SK-N-SH (cell line): ENCODE results near the gene LGI4. TPM values are rescaled to one million over a fixed set of nuclear protein-coding genes. Genes with fewer than 3 reads are reported as not detected.

Source experiments
- CTCF ChIA-PET: fragments of 300-600, 350-600 bp; formaldehyde crosslinking; extraction: SDS; loops from one replicate; lab custom pipeline; 2021; lab: Yijun Ruan, JAX
- POLR2A ChIA-PET: fragments of 350-600 bp; sonication (Branson Sonifier 250); formaldehyde crosslinking; extraction: SDS; loops from one replicate; lab custom pipeline; 2020; ENCODE audit warnings: antibody characterized with exemption, inconsistent platforms; lab: Yijun Ruan, JAX
- DNase-seq: peaks from one replicate; pipeline ENCODE4 v3.0.0; 2012
- H2AFZ ChIP-seq: fragments of 200-600 bp; sonication (generic); 2 replicates; pipeline ENCODE4 v1.8.1; 2016; ENCODE audit warnings: antibody characterized with exemption, mild to moderate bottlenecking, low read depth
- H3F3A ChIP-seq: fragments of 200-600 bp; sonication (generic); replicated peaks from 2 replicates; pipeline ENCODE3; 2016; ENCODE audit warnings: antibody characterized with exemption, mild to moderate bottlenecking; ENCODE audit not compliant: insufficient read depth
- H3K27ac ChIP-seq, 2 experiments: fragments of 200-500 bp in 1 of 2; fragments of 200-600 bp in 1 of 2; sonication (Bioruptor generic) in 1 of 2; sonication (generic), shearing (Covaris generic) in 1 of 2; 2 replicates each; pipeline versions ENCODE4 v1.5.1 to v1.6.1; 2014 to 2016; ENCODE audit warnings: low read depth in 2 of 2, inconsistent platforms in 1 of 2, low read length in 1 of 2, mild to moderate bottlenecking in 1 of 2, mixed read lengths in 1 of 2
- H3K27me3 ChIP-seq: fragments of 200-600 bp; sonication (generic), shearing (Covaris generic); 2 replicates; pipeline ENCODE4 v1.6.1; 2016; ENCODE audit warnings: mixed run types; ENCODE audit not compliant: insufficient read depth
- H3K36me3 ChIP-seq, 2 experiments: fragments of 200-500 bp in 1 of 2; fragments of 200-600 bp in 1 of 2; sonication (Bioruptor generic) in 1 of 2; sonication (generic) in 1 of 2; replicated peaks in 1 of 2; 2 replicates each; pipeline versions ENCODE3 to v1.5.1; 2014 to 2016; ENCODE audit warnings: low read length in 1 of 2, mild to moderate bottlenecking in 1 of 2; ENCODE audit not compliant: insufficient read depth in 2 of 2, control insufficient read depth in 1 of 2
- H3K4me1 ChIP-seq, 2 experiments: fragments of 200-500 bp in 1 of 2; fragments of 200-600 bp in 1 of 2; sonication (Bioruptor generic) in 1 of 2; sonication (generic), shearing (Covaris generic) in 1 of 2; 2 replicates each; pipeline versions ENCODE4 v1.5.1 to v1.6.1; 2014 to 2016; ENCODE audit warnings: low read depth in 1 of 2, low read length in 1 of 2, mixed run types in 1 of 2; ENCODE audit not compliant: insufficient read depth in 2 of 2, control insufficient read depth in 1 of 2
- H3K4me2 ChIP-seq: fragments of 200-600 bp; sonication (generic), shearing (Covaris generic); 2 replicates; pipeline ENCODE4 v1.6.1; 2017; ENCODE audit warnings: mixed run types
- H3K4me3 ChIP-seq, 2 experiments: fragments of 200-500 bp in 1 of 2; fragments of 200-600 bp in 1 of 2; sonication (Bioruptor generic) in 1 of 2; sonication (generic), shearing (Covaris generic) in 1 of 2; 2 replicates each; pipeline versions ENCODE4 v1.5.1 to v1.8.1; 2014 to 2016; ENCODE audit warnings: low read depth in 2 of 2, inconsistent platforms in 1 of 2, low read length in 1 of 2, mild to moderate bottlenecking in 1 of 2, mixed read lengths in 1 of 2, moderate library complexity in 1 of 2
- H3K79me2 ChIP-seq: fragments of 200-600 bp; sonication (generic); 2 replicates; pipeline ENCODE4 v1.8.1; 2017; ENCODE audit warnings: mild to moderate bottlenecking; ENCODE audit not compliant: insufficient read depth
- H3K9ac ChIP-seq: fragments of 200-600 bp; sonication (generic); 2 replicates; pipeline ENCODE4 v1.6.1; 2017; ENCODE audit warnings: mixed run types
- H3K9me2 ChIP-seq: fragments of 200-600 bp; sonication (generic); 2 replicates; pipeline ENCODE4 v1.6.1; 2017; ENCODE audit warnings: mixed run types
- H3K9me3 ChIP-seq: fragments of 200-600 bp; sonication (generic); 2 replicates; pipeline ENCODE4 v1.6.1; 2017; ENCODE audit warnings: mixed run types, mild to moderate bottlenecking, moderate library complexity
- H4K20me1 ChIP-seq: fragments of 200-600 bp; sonication (generic); 2 replicates; pipeline ENCODE4 v1.6.1; 2017; ENCODE audit warnings: mild to moderate bottlenecking, mixed run types; ENCODE audit not compliant: insufficient read depth
- CHD2 ChIP-seq: fragments of 150-350 bp; IDR thresholded peaks from 2 replicates; pipeline ENCODE4 v1.6.1; 2018; ENCODE audit warnings: low read length; ENCODE audit not compliant: partially characterized antibody
- CTCF ChIP-seq: fragments of 200-600 bp; sonication (generic); IDR thresholded peaks from 2 replicates; pipeline ENCODE4 v1.6.1; 2017; ENCODE audit warnings: antibody characterized with exemption, mild to moderate bottlenecking, moderate library complexity
- ELF1 ChIP-seq: IDR thresholded peaks from 2 replicates; pipeline ENCODE4 v1.4.0; 2012
- FOSL2 ChIP-seq: IDR thresholded peaks from 2 replicates; pipeline ENCODE4 v1.4.0; 2012; ENCODE audit warnings: low read depth, mild to moderate bottlenecking, moderate library complexity, borderline replicate concordance
- GATA2 ChIP-seq: sonication (generic); formaldehyde crosslinking; IDR thresholded peaks from 2 replicates; pipeline ENCODE4 v1.5.0; 2020; ENCODE audit warnings: mild to moderate bottlenecking, missing genetic modification reagents
- MAX ChIP-seq: IDR thresholded peaks from 2 replicates; pipeline ENCODE4 v1.4.0; 2012; ENCODE audit warnings: low read depth
- MEF2A ChIP-seq: IDR thresholded peaks from 2 replicates; pipeline ENCODE4 v1.4.0; 2012; ENCODE audit warnings: low read depth, borderline replicate concordance
- MXI1 ChIP-seq: IDR thresholded peaks from 2 replicates; pipeline ENCODE4 v1.6.1; 2012; ENCODE audit warnings: mild to moderate bottlenecking, low read depth, low read length, improper control_type of control experiment
- NFIC ChIP-seq: IDR thresholded peaks from 2 replicates; pipeline ENCODE4 v1.4.0; 2012; ENCODE audit warnings: borderline replicate concordance
- NRF1 ChIP-seq: IDR thresholded peaks from 2 replicates; pipeline ENCODE4 v1.6.1; 2012; ENCODE audit warnings: low read depth, mild to moderate bottlenecking, low read length
- POLR2AphosphoS5 ChIP-seq: IDR thresholded peaks from 2 replicates; pipeline ENCODE4 v1.6.1; 2012; ENCODE audit warnings: low read depth, low read length
- RAD21 ChIP-seq: IDR thresholded peaks from 2 replicates; pipeline ENCODE4 v1.6.1; 2012; ENCODE audit warnings: mild to moderate bottlenecking, low read length
- RFX5 ChIP-seq: IDR thresholded peaks from 2 replicates; pipeline ENCODE4 v1.6.1; 2012; ENCODE audit warnings: mild to moderate bottlenecking, improper control_type of control experiment, low read length
- RXRA ChIP-seq: IDR thresholded peaks from 2 replicates; pipeline ENCODE4 v1.4.0; 2012; ENCODE audit warnings: low read depth, mild to moderate bottlenecking, borderline replicate concordance
- SIN3A ChIP-seq: IDR thresholded peaks from 2 replicates; pipeline ENCODE4 v1.6.1; 2012; ENCODE audit warnings: low read depth, mild to moderate bottlenecking, low read length, moderate library complexity, borderline replicate concordance
- TCF12 ChIP-seq: IDR thresholded peaks from 2 replicates; pipeline ENCODE4 v1.4.0; 2012
- TEAD4 ChIP-seq: IDR thresholded peaks from 2 replicates; pipeline ENCODE4 v1.4.0; 2012; ENCODE audit warnings: mild to moderate bottlenecking, borderline replicate concordance; ENCODE audit not compliant: insufficient read depth
- YY1 ChIP-seq: IDR thresholded peaks from 2 replicates; pipeline ENCODE4 v1.4.0; 2012; ENCODE audit warnings: low read depth, mild to moderate bottlenecking
- WGBS: methylation state at CpG from one replicate; pipeline ENCODE4 v1.1.6; 2017; ENCODE audit warnings: low lambda C conversion rate; 5-methylcytosine and 5-hydroxymethylcytosine counted together
- polyA plus RNA-seq, 3 experiments: library from polyadenylated mRNA; depleted of rRNA; stranded (reverse); fragments of >200 nt; gene quantifications; 2 replicates each; pipeline ENCODE4 v1.2.3, GENCODE V29; 2012
- TF ChIP-seq, protein P1 (sequence below): fragments of 150-350 bp; IDR thresholded peaks from 2 replicates; pipeline ENCODE4 v1.6.1; 2016; ENCODE audit warnings: mild to moderate bottlenecking, low read depth, low read length
- TF ChIP-seq, protein P2 (sequence below): IDR thresholded peaks from 2 replicates; pipeline ENCODE4; 2012

The LGI4 gene
- polyA plus RNA-seq, 1 of the 3 experiments (the other 2 are of a cell fraction): 0.05 TPM

DNA sequence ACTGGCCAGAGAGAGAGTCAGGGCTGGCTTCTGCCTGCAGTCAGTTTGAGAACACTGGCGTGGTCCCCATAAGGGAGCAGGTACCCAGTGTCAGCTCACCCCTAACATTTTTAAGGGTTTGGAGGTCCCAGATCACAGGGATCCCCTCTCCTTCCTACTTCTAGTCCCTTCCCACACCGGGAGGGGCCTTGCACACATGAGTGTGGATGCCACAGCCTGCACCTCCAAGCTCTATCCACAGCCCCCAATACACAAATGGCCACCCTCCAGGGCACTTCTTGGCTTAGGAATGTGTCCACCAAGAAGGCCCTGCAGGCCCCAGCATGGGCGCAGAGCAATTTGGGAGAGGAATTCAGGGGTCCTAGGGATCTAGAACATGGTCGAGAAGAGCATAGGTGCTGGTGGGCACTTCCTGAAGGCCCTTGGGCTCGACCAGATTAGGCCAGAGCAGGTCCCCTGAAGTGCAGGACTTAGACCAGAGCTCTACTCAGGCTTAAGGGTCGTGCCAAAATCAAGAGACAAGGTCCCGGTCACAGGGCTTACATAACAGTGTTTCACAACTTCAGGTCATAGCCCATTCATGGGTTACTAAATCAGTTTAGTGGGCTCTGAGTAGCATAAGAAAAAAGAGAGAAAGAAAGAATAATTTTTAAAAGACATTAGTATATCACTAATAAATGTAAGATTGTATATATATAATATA, 35.7 kb upstream of the LGI4 start:
- CTCF ChIA-PET: interaction anchor here (1.3 kb wide), 1 partner anchor 17 kb away, joined by 4 read pairs; no protein-coding TSS in a partner anchor
- no peaks in the 10 kb centered on the region for H4K20me1 ChIP-seq
- no peaks in the 10 kb centered on the region for H3K79me2 ChIP-seq
- POLR2A ChIA-PET: no interaction called here
- H3K27ac ChIP-seq: no peak overlapping the region
- no peak overlapping the region for H3K4me3 ChIP-seq
- WGBS: 74% methylated on average over 7 of the region's 7 CpGs
- TF ChIP-seq, protein P1, sequence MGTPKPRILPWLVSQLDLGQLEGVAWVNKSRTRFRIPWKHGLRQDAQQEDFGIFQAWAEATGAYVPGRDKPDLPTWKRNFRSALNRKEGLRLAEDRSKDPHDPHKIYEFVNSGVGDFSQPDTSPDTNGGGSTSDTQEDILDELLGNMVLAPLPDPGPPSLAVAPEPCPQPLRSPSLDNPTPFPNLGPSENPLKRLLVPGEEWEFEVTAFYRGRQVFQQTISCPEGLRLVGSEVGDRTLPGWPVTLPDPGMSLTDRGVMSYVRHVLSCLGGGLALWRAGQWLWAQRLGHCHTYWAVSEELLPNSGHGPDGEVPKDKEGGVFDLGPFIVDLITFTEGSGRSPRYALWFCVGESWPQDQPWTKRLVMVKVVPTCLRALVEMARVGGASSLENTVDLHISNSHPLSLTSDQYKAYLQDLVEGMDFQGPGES: no peak
- no peak for TF ChIP-seq NFIC
- no peak for TF ChIP-seq ELF1
- 0 out of 2 replicates have a peak, but pooled peaks have one; percentile 12 for TF ChIP-seq POLR2AphosphoS5
- no peak for TF ChIP-seq SIN3A
- TF ChIP-seq, all 33 proteins: peak for 1
- Histone ChIP-seq H3K4me2 (no peak overlapping the region), H2AFZ (no peak overlapping the region), H3F3A (peaks cover 4% of the 10 kb centered on the region), H3K27me3 (no peaks in the 10 kb centered on the region), H3K4me1 (no peaks in the 10 kb centered on the region; a peak in 1 of 4 replicates), H3K36me3 (peaks cover 6 to 25% of the 10 kb centered on the region in 2 experiments), H3K9ac (no peak overlapping the region), H3K9me2 (no peaks in the 10 kb centered on the region), H3K9me3 (no peaks in the 10 kb centered on the region)
- no peak for DNase-seq

DNA sequence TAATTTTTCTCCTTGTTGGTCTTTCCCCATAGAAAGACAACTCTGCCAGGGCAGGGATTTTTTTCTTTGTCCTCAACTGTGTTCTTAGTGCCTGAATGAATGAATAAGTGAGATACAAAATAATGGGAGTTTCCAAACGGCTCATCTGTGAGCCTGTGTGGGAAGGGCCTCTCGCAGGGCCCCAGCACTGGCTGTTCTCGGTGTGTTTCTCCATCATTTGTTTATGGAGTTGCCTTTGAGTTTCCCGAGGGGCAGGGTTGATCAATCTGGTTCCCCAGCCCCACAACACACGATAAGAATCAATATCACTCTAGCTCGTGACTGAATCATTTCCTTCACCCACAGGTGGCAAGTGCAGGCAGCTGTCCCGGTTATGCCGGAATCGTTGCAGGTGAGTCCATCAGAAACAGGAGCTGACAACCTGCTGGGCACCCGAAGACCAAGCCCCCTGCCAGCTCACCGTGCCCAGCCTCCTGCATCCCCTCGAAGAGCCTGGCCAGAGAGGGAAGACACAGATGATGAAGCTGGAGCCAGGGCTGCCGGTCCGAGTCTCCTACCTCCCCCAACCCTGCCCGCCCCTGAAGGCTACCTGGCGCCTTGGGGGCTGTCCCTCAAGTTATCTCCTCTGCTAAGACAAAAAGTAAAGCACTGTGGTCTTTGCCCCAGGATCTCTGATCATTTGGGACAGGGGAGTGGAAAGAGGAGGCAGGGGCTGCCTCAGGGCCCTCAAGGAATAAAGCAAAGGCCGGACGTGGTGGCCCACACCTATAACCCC, 34.5 kb upstream of the LGI4 start:
- Histone ChIP-seq H2AFZ (no peak overlapping the region), H3K4me3 (no peak overlapping the region), H3K36me3 (peaks cover 8 to 36% of the 10 kb centered on the region in 2 experiments), H3K4me2 (no peak overlapping the region), H3K27me3 (no peaks in the 10 kb centered on the region), H3K27ac (no peak overlapping the region), H3K79me2 (no peaks in the 10 kb centered on the region), H3K9ac (no peak overlapping the region), H4K20me1 (no peaks in the 10 kb centered on the region), H3K9me2 (no peaks in the 10 kb centered on the region), H3K9me3 (no peaks in the 10 kb centered on the region), H3K4me1 (no peaks in the 10 kb centered on the region; a peak in 1 of 4 replicates), H3F3A (peaks cover 4% of the 10 kb centered on the region)
- POLR2A ChIA-PET: no interaction called here
- no peak for DNase-seq
- 67% methylated on average over 17 of the region's 18 CpGs for WGBS
- CTCF ChIA-PET: no interaction called here
- TF ChIP-seq, protein P1: no peak
- TF ChIP-seq TEAD4: no peak
- no peak for TF ChIP-seq RAD21
- no peak for TF ChIP-seq RXRA
- TF ChIP-seq MXI1: no peak
- TF ChIP-seq MEF2A: no peak
- TF ChIP-seq RFX5: no peak
- TF ChIP-seq NRF1: no peak
- no peak for TF ChIP-seq YY1
- no peak for TF ChIP-seq GATA2 (CRISPR knock-in tag)
- no peak for TF ChIP-seq FOSL2
- no peak for TF ChIP-seq MAX
- no peak for TF ChIP-seq POLR2AphosphoS5
- no peak for TF ChIP-seq CTCF
- TF ChIP-seq TCF12: no peak
- TF ChIP-seq, protein P2, sequence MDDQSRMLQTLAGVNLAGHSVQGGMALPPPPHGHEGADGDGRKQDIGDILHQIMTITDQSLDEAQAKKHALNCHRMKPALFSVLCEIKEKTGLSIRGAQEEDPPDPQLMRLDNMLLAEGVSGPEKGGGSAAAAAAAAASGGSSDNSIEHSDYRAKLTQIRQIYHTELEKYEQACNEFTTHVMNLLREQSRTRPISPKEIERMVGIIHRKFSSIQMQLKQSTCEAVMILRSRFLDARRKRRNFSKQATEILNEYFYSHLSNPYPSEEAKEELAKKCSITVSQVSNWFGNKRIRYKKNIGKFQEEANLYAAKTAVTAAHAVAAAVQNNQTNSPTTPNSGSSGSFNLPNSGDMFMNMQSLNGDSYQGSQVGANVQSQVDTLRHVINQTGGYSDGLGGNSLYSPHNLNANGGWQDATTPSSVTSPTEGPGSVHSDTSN: no peak
- TF ChIP-seq CHD2: no peak
- no peak for TF ChIP-seq NFIC
